Measurements from ENCODE around the gene ACVR1.
A peak's percentile ranks its signal among the peaks of the same experiment; 100 is the strongest.
"Not testable (repeated sequence)": the region's sequence is repeated elsewhere in the genome, so short reads cannot be mapped to it uniquely, and the experiment has no call there.

ACVR1 gene

DNA sequence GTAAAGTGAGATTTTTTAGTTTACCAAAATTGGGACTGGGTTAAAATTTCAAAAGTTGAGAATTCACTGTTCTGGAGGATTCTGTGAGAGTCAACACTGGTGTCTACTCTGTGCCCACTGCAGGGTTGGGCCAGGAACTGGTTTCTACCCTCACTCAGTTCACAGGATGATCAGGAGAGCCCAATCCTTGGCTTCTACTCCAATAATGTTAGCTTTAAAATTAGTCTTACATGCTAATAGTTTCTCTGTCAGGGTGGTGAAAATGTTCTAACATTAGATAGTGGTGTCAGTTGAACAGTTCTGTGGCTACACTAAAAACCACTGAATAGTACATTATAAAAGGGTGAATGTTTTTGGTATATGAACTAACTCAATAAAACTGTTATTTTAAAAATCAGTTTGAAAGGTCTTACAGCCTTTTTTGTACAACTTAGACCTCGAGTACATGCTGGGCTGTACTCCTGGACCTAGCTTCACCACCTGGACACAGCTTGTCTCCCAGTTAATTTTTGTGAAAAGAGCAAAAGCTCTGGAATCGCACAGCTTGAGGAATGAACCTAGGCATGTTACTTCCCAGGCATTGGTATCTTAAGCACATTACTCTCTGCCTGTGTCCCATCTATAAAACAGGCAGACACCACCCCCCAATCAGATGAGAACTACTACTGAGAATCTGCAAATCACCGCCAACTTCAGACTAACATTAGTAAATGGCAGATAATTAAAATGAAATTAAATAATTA is 44.4 kb downstream of the ACVR1 start:
- DNase-seq = no peak
- intact Hi-C loops (cut with DNase I) = no loop called here

DNA sequence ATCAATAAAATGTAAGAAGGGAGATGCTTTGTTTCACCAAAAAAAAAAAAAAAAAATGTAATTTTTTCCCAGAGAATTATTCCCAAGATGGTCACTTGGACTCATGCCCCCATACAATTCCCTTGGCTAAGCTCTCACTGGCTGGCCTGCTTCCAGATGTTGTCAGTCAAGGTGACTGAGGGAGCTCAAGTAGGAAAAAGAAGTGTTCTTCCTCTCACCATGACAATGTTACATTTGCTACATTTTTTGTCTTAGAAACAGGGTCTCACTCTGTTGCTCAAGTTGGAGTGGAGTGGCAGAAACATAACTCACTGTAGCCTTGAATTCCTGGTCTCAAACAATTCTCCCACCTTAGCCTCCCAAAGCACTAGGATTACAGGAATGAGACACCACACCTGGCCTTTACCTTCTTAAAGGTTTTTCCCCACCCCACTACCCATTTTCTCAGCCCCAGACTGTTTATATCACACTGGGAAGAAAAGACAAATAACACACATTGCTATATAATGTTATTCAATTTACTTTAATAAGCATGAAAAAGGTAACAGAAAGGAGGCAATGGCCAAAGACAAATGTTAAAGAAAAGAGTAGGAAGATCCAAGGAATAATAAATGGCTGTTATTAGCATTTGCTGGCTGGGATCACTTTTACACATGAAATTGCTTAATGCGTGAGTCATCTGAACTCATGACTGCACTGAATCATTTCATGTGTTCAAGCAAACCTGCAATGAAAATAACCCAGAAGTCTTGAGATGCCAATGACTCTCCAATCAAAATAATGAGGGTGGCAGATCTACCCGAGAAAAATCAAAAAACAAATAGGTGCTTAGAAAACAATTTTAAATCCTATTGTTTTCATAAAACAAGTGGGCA is 45.2 kb downstream of the ACVR1 start:
- DNase-seq = peak in 1 of 10 donors; percentile 20
- intact Hi-C loops (cut with DNase I) = no loop called here

GRCh38 chr2:157830266-157830665 is 45.9 kb downstream of the ACVR1 start:
- intact Hi-C loops (cut with DNase I) = no loop called here
- DNase-seq = no peak

GRCh38 chr2:157827377-157827776 is 48.8 kb downstream of the ACVR1 start:
- intact Hi-C loops (cut with DNase I) = no loop called here
- DNase-seq = no peak

- intact Hi-C loops (cut with DNase I); DNase-seq: not testable (repeated sequence)
These were observed 49.5 kb downstream of the ACVR1 start for GRCh38 chr2:157826644-157827043.

- no peak for DNase-seq
- intact Hi-C loops (cut with DNase I) = no loop called here
These were observed 50.2 kb downstream of the ACVR1 start for GRCh38 chr2:157825885-157826284.

- intact Hi-C loops (cut with DNase I) = no loop called here
- no peak for DNase-seq
These were observed 53.1 kb downstream of the ACVR1 start for GRCh38 chr2:157822993-157823392.

DNA sequence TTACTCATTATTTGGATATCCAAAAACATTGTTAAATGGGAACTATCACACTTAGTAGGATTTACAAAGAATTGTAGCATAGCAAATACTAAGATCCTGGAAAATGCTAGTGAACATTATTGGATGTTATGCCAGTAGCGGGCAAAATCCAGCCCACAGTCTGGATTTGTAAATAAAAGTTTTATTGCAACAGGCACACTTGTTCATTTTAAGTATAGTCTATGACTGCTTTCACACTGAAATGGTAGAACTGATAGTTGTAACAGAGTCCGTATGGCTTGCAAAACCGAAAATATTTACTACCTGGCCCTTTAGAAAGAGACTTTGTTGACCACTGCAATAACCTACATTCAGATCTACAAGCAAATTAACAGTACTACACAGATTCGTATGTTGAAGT is 53.6 kb downstream of the ACVR1 start:
- intact Hi-C loops (cut with DNase I) = no loop called here
- no peak for DNase-seq

DNA sequence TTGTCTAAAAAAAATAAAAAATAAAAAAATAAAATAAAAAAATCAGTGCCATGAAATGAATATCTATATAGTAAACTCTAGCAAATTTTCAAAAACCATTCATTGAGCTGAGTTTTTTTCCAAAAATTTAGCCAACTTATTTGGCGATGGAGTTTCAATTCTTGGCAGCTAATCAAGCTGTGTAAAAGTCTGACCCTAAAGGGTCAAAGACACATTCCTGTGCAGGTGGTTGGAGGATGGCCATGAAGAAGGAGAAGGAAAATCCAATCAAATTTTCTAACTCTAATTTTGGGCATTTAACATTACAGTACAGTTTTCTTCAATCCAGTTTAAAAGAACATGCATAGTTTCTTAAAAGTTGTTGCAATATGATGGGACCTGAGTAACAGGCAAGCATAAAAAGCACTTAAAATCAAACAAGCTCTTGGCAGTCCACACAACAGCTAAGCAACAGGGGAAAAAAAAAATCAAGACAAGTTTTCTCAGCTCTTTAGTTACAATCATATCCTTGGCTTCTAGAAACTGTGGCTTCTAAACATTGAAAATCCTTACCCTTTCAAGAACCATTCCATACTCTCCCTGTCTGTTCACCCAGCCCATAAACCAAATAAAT is 54.5 kb downstream of the ACVR1 start:
- DNase-seq = no peak
- intact Hi-C loops (cut with DNase I) = no loop called here

DNA sequence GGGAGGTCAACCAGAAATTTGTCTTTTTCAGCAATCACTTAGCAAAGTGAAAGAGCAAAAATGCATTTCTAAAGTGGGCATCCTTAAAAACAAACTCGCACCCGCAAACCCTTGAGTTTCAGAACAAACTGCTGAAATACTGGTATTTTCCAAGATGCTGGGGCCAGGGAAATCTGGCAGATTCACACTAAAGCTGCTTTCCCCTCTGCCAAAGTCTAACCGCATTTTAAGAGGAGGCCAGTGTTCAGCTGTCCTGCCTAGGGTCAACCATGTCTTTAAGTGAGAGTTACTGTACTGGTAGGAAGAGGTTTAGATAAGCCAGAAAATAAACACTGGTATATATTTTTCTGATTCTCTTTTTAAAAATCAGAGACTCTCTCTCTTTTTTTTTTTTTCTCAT is 55.9 kb downstream of the ACVR1 start:
- no peak for DNase-seq
- intact Hi-C loops (cut with DNase I) = no loop called here

- intact Hi-C loops (cut with DNase I) = no loop called here
- DNase-seq = no peak
These were observed 56.4 kb downstream of the ACVR1 start for GRCh38 chr2:157819761-157820160.

- intact Hi-C loops (cut with DNase I) = no loop called here
- peak in 1 of 10 donors; percentile 70 for DNase-seq
These were observed 57.9 kb downstream of the ACVR1 start for GRCh38 chr2:157818227-157818626.

DNA sequence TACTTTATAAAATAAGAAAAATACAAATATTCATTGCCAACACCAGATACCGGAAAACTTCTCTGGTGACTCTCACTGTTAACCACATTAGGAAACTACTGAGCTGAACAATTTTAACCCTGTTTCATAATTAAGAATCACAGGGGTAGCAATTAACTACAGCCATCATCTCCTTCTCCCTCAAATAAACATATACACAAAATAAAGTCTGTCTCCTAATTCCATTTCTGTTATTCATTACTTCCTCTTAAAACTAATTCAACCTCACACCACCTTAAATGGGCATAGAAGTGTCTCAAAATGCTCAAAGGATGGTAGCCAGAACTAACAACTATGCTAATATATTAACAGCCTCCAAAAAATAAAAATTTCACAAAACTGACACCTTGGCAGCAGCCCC is 60.7 kb downstream of the ACVR1 start:
- no peak for DNase-seq
- intact Hi-C loops (cut with DNase I) = no loop called here

- no peak for DNase-seq
- intact Hi-C loops (cut with DNase I) = no loop called here
These were observed 62.7 kb downstream of the ACVR1 start for GRCh38 chr2:157813467-157813866.

- no peak for DNase-seq
- intact Hi-C loops (cut with DNase I) = no loop called here
These were observed 66.1 kb downstream of the ACVR1 start for GRCh38 chr2:157810037-157810436.

GRCh38 chr2:157809212-157809611 is 66.9 kb downstream of the ACVR1 start:
- intact Hi-C loops (cut with DNase I) = no loop called here
- no peak for DNase-seq

DNA sequence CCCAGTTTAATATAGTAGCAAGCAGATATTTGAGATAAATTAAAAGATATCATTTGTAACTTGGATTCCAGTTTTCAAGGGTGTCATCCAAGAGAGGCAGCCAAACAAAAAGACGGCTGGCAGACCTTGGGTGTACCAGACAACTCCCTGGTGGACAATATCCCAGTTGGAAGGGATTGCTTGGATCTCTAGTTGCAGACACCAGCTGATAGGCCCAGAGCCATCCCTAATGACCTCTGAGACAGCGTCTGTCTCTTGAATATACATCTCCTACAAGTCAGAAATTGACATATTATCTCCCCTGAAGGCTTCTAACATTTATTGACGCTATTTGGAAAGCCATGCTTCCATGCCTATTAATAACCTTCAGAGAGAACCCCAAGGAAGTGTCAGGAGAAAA is 67.7 kb downstream of the ACVR1 start:
- no peak for DNase-seq
- intact Hi-C loops (cut with DNase I) = no loop called here

DNA sequence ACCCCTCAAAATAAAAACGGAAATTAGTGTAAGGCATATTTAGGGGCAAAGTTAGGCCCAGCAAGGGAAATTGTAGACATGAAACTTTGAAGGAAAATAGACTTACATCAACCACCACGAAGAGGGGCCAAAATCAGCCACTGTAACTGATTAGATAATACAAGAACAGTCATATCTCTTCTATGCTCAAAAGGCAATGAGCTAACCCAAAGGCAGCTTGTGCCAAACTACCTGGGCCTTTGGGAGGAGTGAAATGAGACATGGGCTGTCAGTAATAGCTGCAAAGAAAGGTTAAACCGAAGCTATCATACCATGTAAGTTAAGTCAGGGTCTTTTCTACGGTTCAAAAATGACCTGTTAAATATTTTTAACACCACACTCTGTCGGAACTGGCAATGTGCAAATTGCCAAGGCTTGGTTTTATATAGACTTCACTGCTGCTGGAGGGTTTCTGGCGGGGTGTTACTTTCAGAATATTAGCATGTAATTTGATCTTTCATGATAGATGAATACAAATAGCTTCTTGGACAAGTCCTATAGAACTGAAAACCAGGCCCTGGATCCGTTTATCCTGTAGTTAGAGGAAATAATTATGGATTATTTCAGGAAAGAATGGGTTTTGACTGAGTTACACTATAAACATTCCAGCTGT is 69.6 kb downstream of the ACVR1 start:
- intact Hi-C loops (cut with DNase I) = no loop called here
- DNase-seq = no peak

DNA sequence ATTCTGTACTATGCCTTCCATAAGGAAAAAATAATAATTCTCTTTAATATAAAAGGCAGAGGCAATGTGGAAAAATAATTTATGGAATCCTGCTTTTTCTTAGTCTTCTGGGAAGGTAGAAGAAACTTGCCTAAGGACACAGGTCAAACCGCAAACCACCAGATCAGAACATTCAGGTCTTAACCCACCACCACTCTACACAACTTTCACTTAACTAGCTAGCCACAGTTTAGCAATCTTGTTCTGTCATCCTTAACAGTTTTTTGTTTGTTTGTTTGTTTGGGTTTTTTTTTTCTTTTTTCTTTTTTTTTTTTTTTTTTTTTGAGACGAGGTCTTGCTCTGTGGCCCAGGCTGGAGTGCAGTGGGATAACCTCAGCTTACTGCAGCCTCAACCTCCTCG is 70.6 kb downstream of the ACVR1 start:
- intact Hi-C loops (cut with DNase I) = no loop called here
- no peak for DNase-seq

GRCh38 chr2:157804355-157804754 is 71.8 kb downstream of the ACVR1 start:
- DNase-seq = no peak
- intact Hi-C loops (cut with DNase I) = no loop called here

DNA sequence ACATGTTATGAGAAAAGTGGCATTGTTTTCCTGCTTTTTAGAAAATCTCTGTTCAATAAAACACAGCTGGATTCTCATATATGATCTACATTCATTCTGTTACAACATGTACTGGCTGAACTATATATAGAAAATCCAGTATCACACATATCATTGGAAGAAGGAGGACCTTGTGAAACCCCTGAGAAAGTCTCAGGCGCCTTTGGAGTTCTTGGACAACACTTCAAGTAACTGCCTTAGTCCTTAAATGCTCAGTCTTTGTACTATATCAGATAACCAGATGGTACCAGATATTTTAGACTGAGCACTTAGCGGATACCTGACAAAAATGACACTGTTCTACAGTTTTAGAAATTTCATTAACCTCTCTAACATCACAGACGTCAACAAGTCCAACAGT is 72.2 kb downstream of the ACVR1 start:
- intact Hi-C loops (cut with DNase I) = no loop called here
- no peak for DNase-seq

All from posterior cingulate gyrus (tissue), 11 donors.